Tibial nerve (tissue), 4 donors: ENCODE measurements around the gene UBA6. TPM values are rescaled to one million over a fixed set of nuclear protein-coding genes. Genes with fewer than 3 reads are reported as not detected.

ENCODE experiments used
- DNase-seq, 2 donors: peaks; one replicate each; pipeline ENCODE4 v3.0.0-alpha.2; 2019; ENCODE audit warnings: low spot score in 2 of 2
- H3K27ac ChIP-seq, 4 donors: fragments of 200-600 bp; sonication (generic) in 3 of 4; one replicate each; pipeline ENCODE4 v1.5.1; 2017 to 2019; ENCODE audit warnings: mild to moderate bottlenecking in 1 of 4
- H3K27me3 ChIP-seq, 2 donors: fragments of 200-600 bp; sonication (generic) in 1 of 2; one replicate each; pipeline versions ENCODE4 v1.5.1 to v1.6.0; 2017 to 2019
- H3K36me3 ChIP-seq, 3 donors: fragments of 200-600 bp; sonication (generic); one replicate each; pipeline ENCODE4 v1.5.1; 2018 to 2019
- H3K4me1 ChIP-seq, 4 donors: fragments of 200-600 bp; sonication (generic) in 3 of 4; one replicate each; pipeline ENCODE4 v1.5.1; 2017 to 2019
- H3K4me3 ChIP-seq, 4 donors: fragments of 200-600 bp; sonication (generic) in 3 of 4; one replicate each; pipeline ENCODE4 v1.5.1; 2017 to 2019; ENCODE audit warnings: mild to moderate bottlenecking in 1 of 4, moderate library complexity in 1 of 4
- H3K9me3 ChIP-seq, 4 donors: fragments of 200-600 bp; sonication (generic) in 3 of 4; one replicate each; pipeline ENCODE4 v1.5.1; 2017 to 2019
- CTCF ChIP-seq, 5 experiments: fragments of 200-600 bp in 3 of 5; fragments of 450-650 bp in 2 of 5; sonication (generic) in 3 of 5; IDR thresholded peaks; one replicate each; pipeline ENCODE4 v1.5.1; 2016 to 2019; ENCODE audit warnings: antibody characterized with exemption in 5 of 5, mild to moderate bottlenecking in 3 of 5, moderate library complexity in 2 of 5
- EP300 ChIP-seq, 2 donors: sonication (generic); formaldehyde crosslinking; IDR thresholded peaks; one replicate each; pipeline ENCODE4 v1.6.1; 2017; ENCODE audit warnings: antibody characterized with exemption in 2 of 2, mild to moderate bottlenecking in 1 of 2
- POLR2A ChIP-seq, 2 donors: fragments of 450-650 bp; IDR thresholded peaks; one replicate each; pipeline ENCODE4 v1.6.1; 2017; ENCODE audit warnings: antibody characterized with exemption in 2 of 2, mild to moderate bottlenecking in 2 of 2, moderate library complexity in 2 of 2
- WGBS, 2 donors: methylation state at CpG; one replicate each; pipeline ENCODE4 v1.1.5; 2018; 5-methylcytosine and 5-hydroxymethylcytosine counted together
- total RNA-seq, 4 donors: library from RNA; depleted of rRNA; stranded (reverse); fragments of >200 nt; gene quantifications; one replicate each; pipeline ENCODE4 v1.1.0, GENCODE V29; 2016

The UBA6 gene
- total RNA-seq, 4 donors from 2014 or later: 22.9 to 51.5 (median 36.9) TPM

DNA sequence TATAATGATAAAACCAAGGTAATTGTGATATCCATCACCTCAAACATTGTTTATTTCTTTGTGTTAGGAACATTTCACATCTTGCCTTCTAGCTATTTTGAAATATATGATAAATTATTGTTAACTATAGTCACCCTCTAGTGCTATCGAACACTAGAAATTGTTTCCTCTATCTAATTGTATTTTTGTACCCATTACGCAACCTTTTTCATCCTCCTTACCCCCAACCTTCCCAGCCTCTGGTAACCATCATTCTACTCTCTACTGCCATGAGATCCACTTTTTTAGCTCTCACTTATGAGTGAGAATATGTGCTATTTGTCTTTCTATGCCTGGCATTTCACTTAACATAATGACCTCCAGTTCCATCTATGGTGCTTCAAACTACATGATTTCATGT lies 3.9 kb upstream of the UBA6 start:
- Histone ChIP-seq H3K9me3 (no peaks in the 10 kb centered on the region), H3K36me3 (no peaks in the 10 kb centered on the region), H3K4me1 (peaks cover 0 to 15% (median 6%) of the 10 kb centered on the region in 4 donors), H3K4me3 (no peak overlapping the region), H3K27me3 (no peaks in the 10 kb centered on the region), H3K27ac (no peak overlapping the region)
- TF ChIP-seq CTCF (IDR thresholded peaks at IDR 0.05) (no peak), EP300 (IDR thresholded peaks at IDR 0.05) (no peak)
- WGBS, 2 donors: 72 to 92% methylated on average over 2 of the region's 2 CpGs
- DNase-seq: no peak

GRCh38 chr4:67702166-67702565 lies 1.2 kb upstream of the UBA6 start:
- Histone ChIP-seq H3K4me3 (peak overlapping the region in 2 of 4 donors; percentile 81 to 98), H3K9me3 (no peaks in the 10 kb centered on the region), H3K27ac (no peak overlapping the region), H3K27me3 (no peaks in the 10 kb centered on the region), H3K4me1 (peaks cover 0 to 24% (median 8%) of the 10 kb centered on the region in 4 donors), H3K36me3 (no peaks in the 10 kb centered on the region)
- DNase-seq: no peak
- 91% methylated on average over 2 of the region's 2 CpGs for WGBS, 2 donors
- TF ChIP-seq POLR2A (IDR thresholded peaks at IDR 0.05) (no peak), EP300 (IDR thresholded peaks at IDR 0.05) (no peak), CTCF (IDR thresholded peaks at IDR 0.05) (no peak)

DNA sequence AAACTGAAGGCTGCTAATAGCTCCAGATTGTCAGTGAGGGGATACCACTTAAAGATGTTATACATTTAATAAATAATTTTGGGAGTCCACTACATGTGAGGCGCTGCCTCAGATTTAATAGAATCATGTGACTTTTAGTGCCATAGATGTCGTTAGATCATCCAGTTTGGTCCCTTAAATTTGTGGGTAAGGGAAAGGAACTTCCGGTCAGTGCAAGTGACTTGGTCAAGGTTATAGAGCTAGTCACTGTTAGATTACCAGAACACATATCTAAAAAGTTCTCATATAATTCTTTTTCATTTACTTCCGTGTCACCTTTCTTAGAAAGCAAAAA lies 529 bp upstream of the UBA6 start:
- H3K36me3 ChIP-seq: no peaks in the 10 kb centered on the region
- H3K4me3 ChIP-seq: peak overlapping the region; percentile 76 to 98 (median 82)
- H3K4me1 ChIP-seq: peaks cover 0 to 24% (median 8%) of the 10 kb centered on the region in 4 donors
- no peaks in the 10 kb centered on the region for H3K27me3 ChIP-seq
- no peak for TF ChIP-seq CTCF (IDR thresholded peaks at IDR 0.05)
- no peak for DNase-seq
- H3K27ac ChIP-seq: peak overlapping the region; percentile 78 to 97 (median 87)
- WGBS, 2 donors: 5 to 7% methylated on average over 4 of the region's 4 CpGs
- no peaks in the 10 kb centered on the region for H3K9me3 ChIP-seq

DNA sequence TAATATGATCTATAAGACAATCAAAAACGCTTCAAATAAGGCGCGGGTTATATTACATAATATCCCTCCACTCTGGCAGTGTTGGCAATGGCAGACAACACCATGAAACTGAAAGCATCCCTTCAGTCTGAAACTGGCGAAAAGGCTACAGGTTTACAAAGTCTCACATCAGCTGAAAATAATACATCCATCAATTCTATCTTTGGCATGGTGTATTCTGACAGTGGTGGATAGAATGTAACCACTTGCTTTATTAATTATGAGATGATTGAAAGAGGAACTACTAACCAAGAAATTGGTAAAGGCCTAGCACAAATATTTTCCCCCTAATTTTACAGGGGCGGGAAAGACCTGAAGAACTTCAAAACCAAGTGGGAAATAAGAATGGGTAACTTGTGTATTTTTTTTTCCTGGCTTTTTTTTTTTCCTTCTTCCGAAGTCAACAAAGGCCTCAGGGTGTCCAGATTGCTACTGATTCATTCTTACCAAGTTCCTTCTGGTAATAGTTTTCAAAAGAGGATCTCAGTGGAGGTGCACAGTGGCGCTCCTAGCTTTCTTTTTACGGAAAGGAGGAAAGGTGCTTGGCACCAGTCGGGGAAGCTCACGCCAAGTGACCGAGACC lies 728 bp downstream of the UBA6 start:
- Histone ChIP-seq H3K9me3 (no peaks in the 10 kb centered on the region), H3K4me1 (peaks cover 0 to 24% (median 8%) of the 10 kb centered on the region in 4 donors), H3K27me3 (no peaks in the 10 kb centered on the region), H3K4me3 (peak overlapping the region; percentile 76 to 98 (median 82)), H3K27ac (peak overlapping the region; percentile 78 to 97 (median 87)), H3K36me3 (no peaks in the 10 kb centered on the region)
- TF ChIP-seq POLR2A (IDR thresholded peaks at IDR 0.05) (no peak), CTCF (IDR thresholded peaks at IDR 0.05) (no peak), EP300 (IDR thresholded peaks at IDR 0.05) (no peak)
- no peak for DNase-seq
- 17 to 27% methylated on average over 11 of the region's 11 CpGs for WGBS, 2 donors

GRCh38 chr4:67699603-67700002 lies 1.4 kb downstream of the UBA6 start:
- Histone ChIP-seq H3K27me3 (no peaks in the 10 kb centered on the region), H3K4me3 (no peak overlapping the region), H3K9me3 (no peaks in the 10 kb centered on the region), H3K27ac (peak overlapping the region in 1 of 4 donors; percentile 86), H3K36me3 (peaks cover 0 to 6% (median 0%) of the 10 kb centered on the region in 3 donors), H3K4me1 (peaks cover 0 to 24% (median 8%) of the 10 kb centered on the region in 4 donors)
- no peak for DNase-seq
- TF ChIP-seq CTCF (IDR thresholded peaks at IDR 0.05): no peak
- TF ChIP-seq POLR2A (IDR thresholded peaks at IDR 0.05): no peak
- TF ChIP-seq EP300 (IDR thresholded peaks at IDR 0.05): no peak
- 95% methylated on average over 18 of the region's 18 CpGs for WGBS, 2 donors
